Hematopoietic multipotent progenitor cell (in vitro differentiated cells): ENCODE data around the gene DCDC2C. TPM values are rescaled to one million over a fixed set of nuclear protein-coding genes. Genes with fewer than 3 reads are reported as not detected.

Source experiments
- DNase-seq, 3 donors: peaks; one replicate each; pipeline ENCODE4 v3.0.0-alpha.2; 2011 to 2015; ENCODE audit warnings: low read depth in 2 of 3, low spot score in 2 of 3
- total RNA-seq: library from RNA; depleted of rRNA; stranded (reverse); fragments of >200 nt; gene quantifications from one replicate; pipeline ENCODE4 v1.2.3, GENCODE V29; 2012

The DCDC2C gene
- total RNA-seq, 1 donor, result not detected

DNA sequence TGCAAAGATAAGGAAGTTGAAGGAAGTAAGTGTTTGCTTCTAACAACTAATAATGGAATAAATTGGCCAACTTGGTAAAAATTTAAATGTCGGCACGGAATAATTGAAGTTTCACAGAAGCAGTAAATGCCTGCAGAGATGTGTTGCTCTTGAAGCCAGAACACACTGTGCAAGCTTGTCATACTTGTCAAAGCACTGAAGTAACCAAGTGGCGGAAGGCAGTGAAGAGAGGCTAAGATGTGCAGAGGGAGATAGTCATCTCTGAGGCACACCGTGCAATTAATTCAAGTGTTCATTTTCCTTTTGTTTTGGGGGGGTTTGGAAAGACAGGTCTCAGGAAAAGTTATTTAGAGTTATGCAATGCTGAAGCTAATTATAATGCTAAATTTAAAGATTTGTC, 5.2 kb downstream of the DCDC2C start:
- no peak for DNase-seq

- DNase-seq, result no peak
Observed at GRCh38 chr2:3709225-3709624, 5.8 kb downstream of the DCDC2C start.

DNA sequence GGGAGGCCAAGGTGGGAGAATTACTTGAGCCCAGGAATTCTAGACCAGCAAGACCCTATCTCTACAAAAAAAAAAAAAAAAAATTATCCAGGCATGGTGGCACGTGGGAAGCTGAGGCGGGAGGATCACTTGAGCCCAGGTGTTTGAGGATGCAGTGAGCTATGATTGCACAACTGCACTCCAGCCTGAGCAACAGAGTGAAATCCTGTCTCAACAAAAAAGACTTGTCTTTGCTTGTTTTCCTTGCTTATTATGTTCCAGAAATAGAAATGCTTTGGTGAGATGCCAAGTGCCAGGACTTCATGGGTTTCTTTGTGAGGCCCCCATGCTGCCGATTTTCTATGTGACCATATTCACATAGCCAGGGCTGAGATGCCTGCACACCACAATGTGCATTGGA, 9.0 kb downstream of the DCDC2C start:
- no peak for DNase-seq

GRCh38 chr2:3712831-3713503, 9.6 kb downstream of the DCDC2C start:
- DNase-seq, result no peak

DNA sequence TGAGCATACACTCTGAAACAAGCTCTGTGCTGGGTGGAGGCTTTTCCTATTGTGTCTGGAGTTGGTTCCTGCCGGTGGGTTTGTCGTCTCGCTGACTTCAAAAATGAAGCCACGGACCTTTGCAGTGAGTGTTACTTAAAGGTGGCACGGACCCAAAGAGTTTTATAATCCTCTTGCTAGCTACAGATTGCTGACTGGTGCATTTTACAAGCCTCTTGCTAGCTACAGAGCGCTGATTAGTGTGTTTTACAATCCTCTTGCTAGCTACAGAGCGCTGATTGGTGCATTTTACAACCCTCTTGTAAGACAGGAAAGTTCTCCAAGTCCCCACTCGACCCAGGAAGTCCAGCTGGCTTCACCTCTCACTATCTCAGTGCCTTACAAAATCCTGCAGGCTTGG, 15.3 kb downstream of the DCDC2C start:
- no peak for DNase-seq

- DNase-seq, result no peak
Observed at GRCh38 chr2:3725002-3725401, 21.6 kb downstream of the DCDC2C start.

GRCh38 chr2:3725458-3726250, 22.3 kb downstream of the DCDC2C start:
- DNase-seq, result no peak

DNA sequence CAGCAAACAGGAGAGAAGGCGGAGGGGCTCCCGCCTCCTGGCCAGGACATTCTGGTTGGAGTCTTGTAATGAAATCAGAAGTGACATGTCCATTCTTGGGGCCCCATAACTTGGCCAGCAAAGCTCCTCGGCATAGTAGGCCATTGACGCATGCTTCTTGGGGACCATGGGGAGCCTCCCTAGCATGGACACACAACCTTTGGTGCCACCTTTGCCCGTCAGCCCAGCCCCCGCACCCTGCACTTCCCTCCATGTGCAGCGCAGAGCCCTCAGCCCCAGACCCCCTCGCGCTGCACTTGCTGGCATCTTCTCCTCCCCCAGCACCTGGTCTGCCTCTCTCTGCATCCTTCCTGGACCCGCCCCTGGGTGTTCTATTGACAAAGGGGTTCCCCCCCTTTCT, 23.1 kb downstream of the DCDC2C start:
- DNase-seq, result no peak

GRCh38 chr2:3727397-3728045, 24.1 kb downstream of the DCDC2C start:
- no peak for DNase-seq

GRCh38 chr2:3728104-3729054, 25.0 kb downstream of the DCDC2C start:
- DNase-seq, result peak in 2 of 3 donors; percentile 39 to 66

GRCh38 chr2:3729055-3729448, 25.7 kb downstream of the DCDC2C start:
- no peak for DNase-seq

- DNase-seq, result no peak
Observed at GRCh38 chr2:3729786-3730185, 26.4 kb downstream of the DCDC2C start.

GRCh38 chr2:3730646-3731045, 27.3 kb downstream of the DCDC2C start:
- no peak for DNase-seq

GRCh38 chr2:3731829-3732228, 28.5 kb downstream of the DCDC2C start:
- DNase-seq, result no peak

DNA sequence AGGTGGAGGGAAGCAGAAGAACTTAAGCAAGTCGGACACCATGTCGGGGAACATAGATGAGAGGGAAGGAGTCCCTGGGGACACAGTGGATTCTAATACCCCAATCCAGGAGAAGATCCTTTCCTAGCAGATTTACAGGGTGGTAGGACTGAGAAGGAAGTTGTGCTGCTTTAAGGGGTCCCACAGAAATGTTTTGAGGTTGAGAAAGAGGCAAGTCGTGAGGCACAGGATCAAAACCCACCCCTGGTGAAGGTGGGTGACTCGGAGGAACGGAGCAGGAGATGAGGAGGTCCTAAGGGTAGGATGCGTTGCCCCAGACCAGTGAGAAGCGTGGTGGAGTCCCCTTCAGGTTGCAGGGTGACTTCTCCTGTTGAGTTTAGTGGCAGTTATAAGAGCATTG, 32.7 kb downstream of the DCDC2C start:
- DNase-seq, result no peak

DNA sequence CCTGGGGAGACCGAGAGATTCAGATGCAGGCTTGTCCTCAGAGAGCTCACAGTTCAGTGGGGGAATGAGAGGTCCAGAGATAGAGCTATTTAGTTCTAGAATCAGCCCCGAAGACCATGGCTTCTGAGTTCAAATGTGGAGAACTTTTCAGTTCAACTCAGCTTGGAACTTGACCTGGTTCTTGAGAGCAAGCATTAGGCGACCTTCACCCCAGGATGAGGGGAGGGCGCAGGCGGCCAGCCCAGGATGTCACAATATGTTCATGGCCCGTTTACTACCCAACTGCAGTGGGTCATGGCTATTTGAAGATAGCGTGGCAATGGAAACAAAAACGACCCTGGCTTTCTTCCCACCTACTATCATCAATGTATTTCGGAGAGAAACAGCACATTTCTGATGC, 33.8 kb downstream of the DCDC2C start:
- no peak for DNase-seq

DNA sequence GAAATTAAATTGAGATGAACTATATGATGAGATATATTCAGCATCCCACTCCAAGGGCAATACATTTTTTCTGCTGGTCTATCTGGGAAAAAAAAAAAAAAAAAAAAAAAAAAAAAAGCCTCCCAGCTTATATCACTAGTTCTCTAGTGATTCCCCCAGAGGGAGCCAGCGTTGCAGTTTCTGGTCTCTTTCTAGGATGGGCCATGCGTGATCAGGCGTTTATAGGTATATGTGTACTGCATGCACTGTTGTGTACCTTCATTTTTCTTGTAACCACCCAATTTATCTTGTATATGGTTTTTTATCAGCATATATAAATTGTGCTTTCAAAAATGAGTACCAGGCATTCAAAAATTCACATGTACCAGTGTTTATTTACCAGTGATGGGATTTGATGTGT, 35.1 kb downstream of the DCDC2C start:
- DNase-seq, result peak in 2 of 3 donors; percentile 26 to 45

GRCh38 chr2:3739313-3739712, 35.9 kb downstream of the DCDC2C start:
- no peak for DNase-seq

DNA sequence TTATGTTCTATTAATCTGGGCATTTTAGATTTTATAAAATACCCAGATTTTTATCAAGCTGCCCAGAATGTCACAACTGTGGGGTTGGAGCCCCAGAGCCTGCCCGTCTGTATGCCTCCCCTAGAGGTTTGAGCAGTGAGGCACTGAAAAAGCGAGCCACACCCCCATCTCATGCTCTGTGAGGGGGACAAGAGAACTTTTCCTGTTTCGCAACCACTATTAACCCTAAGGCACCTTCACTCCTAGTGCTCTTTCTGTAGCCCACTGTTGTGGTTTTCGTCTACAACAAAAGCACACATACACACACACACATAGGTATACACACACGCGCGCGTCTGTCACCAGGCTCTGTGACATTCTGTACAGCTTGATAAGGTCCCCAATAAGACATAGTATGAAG, 38.0 kb downstream of the DCDC2C start:
- peak in 2 of 3 donors; percentile 14 to 43 for DNase-seq

DNA sequence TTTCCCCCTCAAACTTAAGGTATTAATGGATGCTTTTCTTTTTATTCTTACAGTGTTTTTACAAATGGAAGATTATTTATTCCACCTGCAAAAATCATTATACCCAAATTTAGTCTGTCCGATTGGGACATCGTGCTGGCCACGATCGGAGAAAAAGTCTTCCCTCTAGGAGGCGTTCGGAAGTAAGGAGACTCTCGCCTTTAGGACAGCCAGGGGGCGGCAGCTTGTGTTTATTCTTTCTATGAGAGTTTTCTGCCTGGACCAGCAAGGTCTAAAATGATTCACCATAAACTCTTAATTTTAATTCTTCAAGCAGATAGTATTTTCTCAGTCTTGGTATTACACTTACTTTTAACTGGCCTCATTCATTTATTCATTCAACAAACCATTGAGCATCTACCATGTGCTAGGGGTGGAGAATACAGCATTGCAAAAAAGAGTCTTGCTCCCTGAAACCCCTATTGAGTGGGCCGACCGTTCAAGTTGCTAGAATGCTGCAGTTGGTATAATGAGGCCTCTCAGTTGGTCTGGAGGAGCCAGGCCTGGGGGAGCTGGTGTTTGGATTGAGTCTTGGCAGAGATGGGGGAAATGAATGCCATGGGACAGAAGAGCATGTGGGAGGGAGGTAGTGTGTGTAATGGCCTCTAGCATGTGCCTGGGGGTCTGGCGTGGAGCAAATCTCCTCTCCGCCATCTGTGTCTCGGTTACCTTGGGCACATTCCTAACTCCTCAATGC, 38.7 kb downstream of the DCDC2C start:
- DNase-seq, result no peak
